ENCODE measurements around the gene TUBGCP2. TPM values are rescaled to one million over a fixed set of nuclear protein-coding genes. Genes with fewer than 3 reads are reported as not detected.

Gene TUBGCP2
- total RNA-seq, 4 donors from 2014 or later: 26.8 to 61.9 (median 44.4) TPM

DNA sequence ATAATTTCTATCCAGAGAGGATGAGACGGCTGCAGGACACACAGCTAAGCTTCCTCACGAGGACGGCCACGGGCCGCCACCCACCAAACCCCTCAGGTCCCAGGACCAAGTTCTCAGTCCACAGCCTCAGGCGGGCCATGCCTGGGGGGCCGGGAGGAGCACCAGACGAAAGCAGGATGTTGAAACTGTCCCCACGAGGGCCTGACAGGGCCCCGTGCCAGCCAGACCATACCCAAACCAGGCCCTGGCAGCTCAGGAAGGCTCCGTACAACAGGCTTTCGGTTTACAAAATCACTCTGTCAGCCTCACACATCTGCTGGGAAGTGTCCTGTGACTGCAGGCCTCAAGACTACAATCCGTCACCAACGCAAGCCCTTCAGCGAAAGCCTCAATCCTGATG lies 14.5 kb downstream of the TUBGCP2 start:
- no peaks in the 10 kb centered on the region for H3K27me3 ChIP-seq
- no peaks in the 10 kb centered on the region for H3K4me1 ChIP-seq
- TF ChIP-seq POLR2A (IDR thresholded peaks at IDR 0.05): no peak
- TF ChIP-seq, protein P1, sequence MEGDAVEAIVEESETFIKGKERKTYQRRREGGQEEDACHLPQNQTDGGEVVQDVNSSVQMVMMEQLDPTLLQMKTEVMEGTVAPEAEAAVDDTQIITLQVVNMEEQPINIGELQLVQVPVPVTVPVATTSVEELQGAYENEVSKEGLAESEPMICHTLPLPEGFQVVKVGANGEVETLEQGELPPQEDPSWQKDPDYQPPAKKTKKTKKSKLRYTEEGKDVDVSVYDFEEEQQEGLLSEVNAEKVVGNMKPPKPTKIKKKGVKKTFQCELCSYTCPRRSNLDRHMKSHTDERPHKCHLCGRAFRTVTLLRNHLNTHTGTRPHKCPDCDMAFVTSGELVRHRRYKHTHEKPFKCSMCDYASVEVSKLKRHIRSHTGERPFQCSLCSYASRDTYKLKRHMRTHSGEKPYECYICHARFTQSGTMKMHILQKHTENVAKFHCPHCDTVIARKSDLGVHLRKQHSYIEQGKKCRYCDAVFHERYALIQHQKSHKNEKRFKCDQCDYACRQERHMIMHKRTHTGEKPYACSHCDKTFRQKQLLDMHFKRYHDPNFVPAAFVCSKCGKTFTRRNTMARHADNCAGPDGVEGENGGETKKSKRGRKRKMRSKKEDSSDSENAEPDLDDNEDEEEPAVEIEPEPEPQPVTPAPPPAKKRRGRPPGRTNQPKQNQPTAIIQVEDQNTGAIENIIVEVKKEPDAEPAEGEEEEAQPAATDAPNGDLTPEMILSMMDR (IDR thresholded peaks at IDR 0.05): no peak
- H3K27ac ChIP-seq: no peak overlapping the region
- no peaks in the 10 kb centered on the region for H3K36me3 ChIP-seq
- H3K9me3 ChIP-seq: no peaks in the 10 kb centered on the region
- DNase-seq: no peak
- no peak overlapping the region for H3K4me3 ChIP-seq
- intact Hi-C loops (cut with DNase I; ENCODE audit: low total_unique reads): no loop called here

GRCh38 chr10:133293810-133294119 lies 14.9 kb downstream of the TUBGCP2 start:
- H3K27me3 ChIP-seq: no peaks in the 10 kb centered on the region
- no peak overlapping the region for H3K27ac ChIP-seq
- intact Hi-C loops (cut with DNase I; ENCODE audit: low total_unique reads): no loop called here
- no peaks in the 10 kb centered on the region for H3K9me3 ChIP-seq
- DNase-seq: no peak
- TF ChIP-seq, protein P1 (IDR thresholded peaks at IDR 0.05): no peak
- TF ChIP-seq POLR2A (IDR thresholded peaks at IDR 0.05): no peak
- H3K4me3 ChIP-seq: no peak overlapping the region
- H3K36me3 ChIP-seq: no peaks in the 10 kb centered on the region
- no peaks in the 10 kb centered on the region for H3K4me1 ChIP-seq

DNA sequence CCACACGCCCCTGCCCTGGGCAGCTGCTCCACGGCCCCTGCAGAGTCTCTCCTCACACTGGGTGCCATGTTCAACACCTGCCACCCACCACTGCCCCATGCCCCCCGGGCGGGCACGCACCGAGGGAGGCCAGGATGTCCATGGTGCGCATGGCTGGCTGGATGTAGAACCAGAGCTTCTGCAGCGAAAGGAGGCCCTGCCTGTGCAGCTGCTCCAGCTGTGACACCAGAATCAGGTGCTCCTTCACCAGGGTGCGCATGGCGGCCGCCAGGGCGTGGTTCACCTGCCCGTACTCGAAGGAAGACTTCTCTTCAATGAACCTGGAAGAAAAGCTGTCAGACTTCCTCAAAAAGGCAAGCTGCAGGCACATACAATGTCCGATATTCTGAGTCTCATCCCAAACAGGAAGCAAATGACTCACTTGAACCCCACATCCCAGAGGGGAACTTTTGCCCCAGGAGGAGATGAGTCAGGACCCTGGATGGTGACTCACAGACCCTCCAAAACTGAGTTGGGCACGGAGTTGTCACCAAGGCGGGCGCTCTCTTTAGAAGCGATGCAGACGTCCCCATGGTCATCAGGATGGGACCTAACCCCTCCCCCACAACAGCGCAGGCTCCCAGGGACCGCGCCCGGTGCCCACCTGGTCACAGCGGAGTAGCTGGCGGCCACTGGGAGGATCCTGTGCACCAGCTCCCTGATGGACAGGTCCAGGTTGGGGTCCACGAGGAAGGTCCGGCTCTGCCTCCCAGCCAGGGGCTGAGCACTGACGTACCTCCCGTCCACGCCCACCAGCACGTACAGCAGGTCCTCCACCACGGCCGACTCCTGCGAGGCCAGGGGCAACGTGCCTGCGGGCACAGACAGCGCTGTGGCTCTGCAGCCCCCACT lies 15.5 kb downstream of the TUBGCP2 start:
- intact Hi-C loops (cut with DNase I; ENCODE audit: low total_unique reads): no loop called here
- H3K36me3 ChIP-seq: no peaks in the 10 kb centered on the region
- H3K27ac ChIP-seq: no peak overlapping the region
- no peak overlapping the region for H3K4me3 ChIP-seq
- no peaks in the 10 kb centered on the region for H3K27me3 ChIP-seq
- DNase-seq: no peak
- TF ChIP-seq, protein P1 (IDR thresholded peaks at IDR 0.05): no peak
- no peak for TF ChIP-seq POLR2A (IDR thresholded peaks at IDR 0.05)
- no peaks in the 10 kb centered on the region for H3K4me1 ChIP-seq
- no peaks in the 10 kb centered on the region for H3K9me3 ChIP-seq

DNA sequence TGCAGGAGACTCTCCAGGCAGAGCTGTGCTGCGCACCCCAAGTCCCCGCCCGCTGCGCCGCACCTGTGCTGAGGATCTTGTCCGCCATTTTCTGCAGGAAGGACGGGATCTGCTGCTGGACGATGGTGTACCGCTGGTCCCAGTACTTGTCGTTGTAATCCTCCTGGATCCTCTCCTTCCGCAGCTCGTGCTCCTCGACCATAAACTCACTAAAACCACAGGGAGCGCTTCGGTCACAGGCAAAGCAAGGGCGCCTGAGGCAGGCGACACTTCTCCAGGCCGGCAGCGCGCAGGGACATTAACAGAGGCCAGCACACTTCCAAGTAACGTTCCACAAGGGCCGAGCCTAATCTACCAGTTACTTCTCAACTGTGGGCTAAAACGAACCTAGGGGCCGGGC lies 18.9 kb downstream of the TUBGCP2 start:
- no peak overlapping the region for H3K4me3 ChIP-seq
- no peak for TF ChIP-seq POLR2A (IDR thresholded peaks at IDR 0.05)
- TF ChIP-seq, protein P1 (IDR thresholded peaks at IDR 0.05): no peak
- no peaks in the 10 kb centered on the region for H3K9me3 ChIP-seq
- H3K4me1 ChIP-seq: no peaks in the 10 kb centered on the region
- no peaks in the 10 kb centered on the region for H3K36me3 ChIP-seq
- no peak for DNase-seq
- H3K27ac ChIP-seq: no peak overlapping the region
- intact Hi-C loops (cut with DNase I; ENCODE audit: low total_unique reads): no loop called here
- no peaks in the 10 kb centered on the region for H3K27me3 ChIP-seq

DNA sequence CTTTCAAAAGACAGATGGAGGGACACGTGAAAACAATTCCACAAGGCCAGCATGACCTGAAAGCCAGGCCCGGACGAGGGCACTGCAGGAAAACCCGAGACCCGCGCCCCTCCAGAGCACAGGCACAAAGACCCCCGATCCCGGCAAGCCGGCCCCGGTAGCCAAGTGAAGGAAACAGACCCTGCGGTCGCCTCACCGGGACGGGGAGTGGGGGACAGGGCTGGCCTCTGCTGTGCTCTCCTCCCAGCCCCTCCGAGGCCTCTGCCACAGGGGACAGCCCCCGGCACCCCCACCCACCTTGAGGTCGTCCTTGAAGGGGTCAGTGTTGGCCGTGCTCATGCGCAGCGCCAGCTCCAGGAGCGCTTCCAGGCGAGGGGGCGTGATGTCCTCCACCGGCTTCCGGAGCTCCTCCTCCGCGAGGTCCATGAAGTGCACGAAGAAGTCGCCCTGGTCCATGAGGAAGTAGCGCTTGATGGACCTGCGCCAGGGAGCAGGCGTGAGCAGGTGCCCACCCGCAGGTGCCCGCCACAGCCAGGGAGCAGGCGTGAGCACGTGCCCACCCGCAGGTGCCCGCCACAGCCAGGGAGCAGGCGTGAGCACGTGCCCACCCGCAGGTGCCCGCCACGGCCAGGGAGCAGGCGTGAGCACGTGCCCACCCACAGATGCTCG lies 20.7 kb downstream of the TUBGCP2 start:
- no peak for DNase-seq
- TF ChIP-seq POLR2A (IDR thresholded peaks at IDR 0.05): no peak
- no peaks in the 10 kb centered on the region for H3K9me3 ChIP-seq
- no peaks in the 10 kb centered on the region for H3K27me3 ChIP-seq
- H3K4me3 ChIP-seq: no peak overlapping the region
- intact Hi-C loops (cut with DNase I; ENCODE audit: low total_unique reads): no loop called here
- H3K27ac ChIP-seq: no peak overlapping the region
- no peaks in the 10 kb centered on the region for H3K4me1 ChIP-seq
- H3K36me3 ChIP-seq: no peaks in the 10 kb centered on the region
